GM21717 (cell line): Measurements from ENCODE around the gene NAA30.

Experiments
- ATAC-seq: cut with Tn5 transposase; IDR thresholded peaks from one replicate; pipeline ENCODE4 v1.9.1; 2021; ENCODE audit warnings: mild to moderate bottlenecking, moderate library complexity; ENCODE audit not compliant: unreplicated experiment

The NAA30 gene

DNA sequence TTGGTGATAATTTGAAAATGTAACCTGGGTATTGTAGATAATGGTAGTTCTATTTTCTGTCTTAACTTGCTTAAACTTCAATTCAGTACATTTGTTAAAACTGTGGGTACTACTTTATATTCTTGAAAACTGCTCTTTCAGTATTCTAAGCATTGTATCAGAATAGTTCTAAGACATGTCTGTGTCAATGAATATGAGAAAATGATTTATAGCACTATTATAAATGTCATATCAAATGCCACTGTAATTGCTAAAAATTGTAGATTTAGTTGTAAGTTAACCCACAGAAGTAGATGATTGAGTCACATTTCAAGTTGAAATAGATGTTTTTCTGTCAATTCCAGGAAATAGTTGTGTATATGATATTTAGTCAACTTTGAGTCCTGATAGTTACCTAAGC is 2.4 kb downstream of the NAA30 start:
- ATAC-seq = no peak

DNA sequence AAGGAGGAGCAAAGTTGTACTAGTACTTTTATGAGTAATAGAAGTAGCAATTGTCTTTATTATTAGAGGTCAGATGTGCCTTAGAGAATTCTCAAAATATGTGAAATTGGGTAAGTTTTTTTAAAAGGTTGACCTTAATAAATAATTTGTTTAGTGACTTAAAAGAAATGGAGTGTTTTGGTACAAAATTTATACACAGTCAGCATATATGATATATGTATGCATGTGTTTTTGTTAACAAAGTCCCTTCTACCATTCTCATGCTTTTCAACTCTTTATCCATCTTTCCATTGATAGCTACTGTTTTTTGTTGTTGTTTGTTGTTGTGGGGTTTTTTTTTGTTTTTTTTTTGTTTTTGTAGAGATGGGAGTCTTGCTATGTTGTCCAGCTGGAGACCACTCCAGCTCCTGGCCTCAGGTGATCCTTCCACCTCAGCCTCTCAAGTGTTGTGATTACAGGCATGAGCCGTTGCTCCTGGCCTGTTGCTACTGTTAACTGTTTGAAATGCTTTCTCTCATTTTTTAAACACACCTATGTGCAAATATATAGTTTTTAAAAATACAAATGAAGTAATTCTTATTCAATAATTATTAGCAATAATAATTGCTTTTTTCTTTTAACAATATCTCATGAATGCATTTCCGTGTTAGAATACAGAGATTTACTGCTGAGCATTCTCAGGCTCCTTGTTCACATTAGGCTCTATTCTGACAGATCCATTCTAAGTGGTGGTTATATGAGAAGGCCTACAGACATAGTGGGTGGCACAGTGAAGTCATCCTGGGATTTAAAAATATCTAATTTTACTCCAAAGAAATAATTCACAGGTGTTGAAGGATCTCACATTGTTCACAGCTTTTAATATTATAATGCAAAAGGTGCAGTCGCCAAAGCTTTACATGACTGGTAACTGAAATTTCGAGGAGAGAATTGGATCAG is 10.4 kb downstream of the NAA30 start:
- no peak for ATAC-seq

DNA sequence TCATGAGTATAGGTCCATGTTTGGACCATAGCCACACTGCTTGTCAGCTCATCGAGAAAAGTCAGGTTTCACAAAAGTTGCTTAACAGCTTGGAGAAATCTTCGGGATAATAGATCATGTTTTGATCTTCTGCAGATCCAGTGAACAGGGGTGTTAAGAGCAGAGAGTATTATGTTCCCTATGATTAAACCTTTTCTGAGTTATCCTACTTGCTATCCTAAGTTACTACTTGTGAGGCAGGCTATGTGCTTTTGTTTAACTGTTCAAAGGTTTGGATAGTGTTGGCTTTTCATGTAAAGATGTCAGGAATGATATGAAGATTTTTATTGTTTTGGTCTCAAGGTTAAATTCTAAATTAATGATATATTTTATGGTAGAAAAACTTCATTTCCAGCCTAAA is 11.1 kb downstream of the NAA30 start:
- ATAC-seq = no peak

DNA sequence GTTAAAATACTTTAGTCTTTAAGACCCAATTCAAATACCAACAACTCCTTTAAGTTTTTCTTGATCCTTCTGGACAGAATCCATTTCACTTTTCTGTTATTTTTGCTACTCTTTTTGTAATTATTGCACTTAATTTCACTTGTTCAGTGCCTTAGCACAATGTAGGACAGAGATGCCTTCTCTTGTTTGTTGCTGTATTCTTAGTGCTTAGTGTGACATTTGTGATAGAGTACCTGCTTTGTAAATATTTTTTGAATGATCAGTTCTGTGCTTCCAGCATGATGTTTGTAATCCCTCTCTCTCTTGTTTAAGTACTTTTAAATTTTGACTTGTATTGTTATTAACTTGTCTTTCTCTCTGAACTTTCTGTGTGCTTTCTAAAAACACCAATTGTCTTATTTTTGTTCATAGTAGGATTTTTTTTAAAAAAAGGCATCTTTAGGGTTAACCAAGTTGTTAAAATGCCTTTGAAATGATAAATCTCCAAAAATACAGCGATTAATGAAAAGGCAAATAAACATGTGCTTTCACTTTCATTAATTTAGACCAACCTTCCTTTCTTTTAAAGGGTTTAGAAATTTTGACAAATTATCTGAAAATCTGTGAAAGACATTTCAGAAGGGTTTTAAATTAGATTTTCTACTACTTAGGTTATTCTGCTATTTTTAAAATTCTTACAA is 11.9 kb downstream of the NAA30 start:
- no peak for ATAC-seq

DNA sequence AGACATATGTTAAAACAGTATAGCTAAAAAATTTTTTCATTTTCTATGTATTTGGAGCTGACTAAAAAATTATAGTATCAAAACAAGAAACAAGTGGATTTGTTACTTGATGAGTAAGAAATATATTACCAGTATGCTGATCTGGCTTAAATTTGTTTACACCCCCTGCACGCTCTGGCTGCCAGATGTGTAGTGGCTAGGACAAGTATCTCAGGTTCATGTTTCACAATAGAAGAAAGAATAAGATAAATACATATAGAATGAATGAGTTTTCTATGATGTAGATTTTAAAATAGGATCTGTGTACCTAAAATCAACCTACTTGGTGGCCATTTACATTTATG is 13.1 kb downstream of the NAA30 start:
- ATAC-seq = no peak

DNA sequence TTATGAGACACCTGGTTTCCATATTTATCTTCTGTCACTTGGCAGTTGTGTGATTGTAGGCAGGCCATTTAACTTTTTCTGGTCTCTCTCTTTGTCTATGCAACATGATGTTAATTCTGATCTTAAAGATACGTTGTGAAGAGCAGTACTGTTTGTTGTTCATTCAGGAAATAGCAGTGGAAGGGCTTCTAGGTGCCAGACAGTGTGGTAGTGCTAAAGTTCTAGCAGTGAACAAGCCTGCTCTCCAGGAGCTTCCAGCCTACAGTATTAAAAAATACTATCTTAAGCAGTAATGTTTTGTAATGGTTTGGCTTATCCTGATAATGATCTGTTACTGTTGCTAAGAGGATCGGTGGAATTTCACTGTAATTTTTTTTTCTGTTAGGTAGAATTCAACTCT is 15.2 kb downstream of the NAA30 start:
- no peak for ATAC-seq

DNA sequence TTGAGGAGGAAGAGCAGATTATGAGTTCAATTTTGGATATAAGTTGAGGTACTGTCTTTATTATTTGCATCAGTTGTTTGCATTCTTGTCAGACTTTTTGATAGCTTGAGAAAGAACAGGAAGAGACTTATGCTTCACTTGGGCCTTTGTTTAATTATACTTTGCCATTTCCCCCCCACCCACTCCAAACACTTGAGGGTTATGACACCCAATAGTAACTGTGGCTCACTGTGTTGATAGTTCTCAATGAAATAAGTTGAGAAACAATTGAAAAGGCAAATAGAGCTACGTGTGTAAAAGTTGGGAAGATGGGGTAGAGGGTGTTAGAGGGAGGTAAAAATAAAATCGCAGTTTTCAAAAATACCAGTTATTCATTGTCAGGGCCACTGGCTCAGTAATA is 17.7 kb downstream of the NAA30 start:
- no peak for ATAC-seq

DNA sequence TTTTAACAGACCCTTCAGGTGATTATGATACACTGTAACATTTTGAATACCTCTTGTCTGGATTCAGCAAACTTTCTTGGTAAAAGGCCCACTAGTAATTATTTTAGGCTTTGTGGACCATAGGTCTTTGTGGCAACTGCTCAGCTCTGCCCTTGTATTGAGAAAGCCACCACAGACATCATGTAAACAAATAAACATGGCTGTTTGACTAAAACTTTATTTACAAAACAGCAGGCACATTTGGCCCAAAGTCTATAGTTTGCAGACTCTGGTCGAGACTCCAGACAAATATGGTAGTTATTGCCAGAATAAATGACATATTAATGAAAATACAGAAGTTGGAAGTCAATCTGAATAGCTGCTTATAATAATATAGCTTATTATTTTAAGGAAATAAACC is 18.2 kb downstream of the NAA30 start:
- no peak for ATAC-seq

DNA sequence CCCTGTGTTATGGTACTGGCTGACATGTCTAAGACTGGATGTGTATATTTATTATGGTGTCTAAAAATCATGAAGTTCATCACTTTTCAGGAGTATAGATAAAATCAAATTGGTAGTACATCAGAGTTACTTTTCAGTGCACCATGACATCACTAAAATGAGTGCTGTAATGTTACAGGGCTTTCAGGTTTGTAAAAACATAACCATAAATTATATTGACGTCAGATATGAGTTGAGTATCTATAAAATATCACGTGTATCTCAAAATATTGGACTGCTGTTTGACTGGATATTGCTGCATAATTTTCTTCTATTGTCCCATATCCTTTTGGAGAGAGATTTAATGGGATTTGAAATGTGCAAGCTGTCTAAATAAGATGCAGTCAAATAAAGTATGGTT is 22.0 kb downstream of the NAA30 start:
- no peak for ATAC-seq

DNA sequence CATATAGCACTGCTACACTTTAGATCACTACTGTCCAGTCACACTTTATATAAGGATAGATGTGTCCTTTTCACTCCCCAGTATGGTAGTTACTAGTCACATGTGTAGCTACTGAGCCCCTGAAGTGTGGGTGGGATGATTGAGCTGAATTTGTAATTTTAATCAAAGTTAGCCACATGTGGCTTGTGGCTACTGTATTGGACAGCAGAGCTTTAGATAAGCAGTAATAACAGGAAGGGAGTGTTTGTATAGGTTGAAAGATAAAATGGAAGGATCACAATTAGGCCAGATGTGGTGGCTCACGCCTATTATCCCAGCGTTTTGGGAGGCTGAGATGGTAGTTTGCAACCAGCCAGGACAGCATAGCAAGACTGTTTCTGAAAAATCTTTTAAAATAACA is 23.5 kb downstream of the NAA30 start:
- no peak for ATAC-seq

DNA sequence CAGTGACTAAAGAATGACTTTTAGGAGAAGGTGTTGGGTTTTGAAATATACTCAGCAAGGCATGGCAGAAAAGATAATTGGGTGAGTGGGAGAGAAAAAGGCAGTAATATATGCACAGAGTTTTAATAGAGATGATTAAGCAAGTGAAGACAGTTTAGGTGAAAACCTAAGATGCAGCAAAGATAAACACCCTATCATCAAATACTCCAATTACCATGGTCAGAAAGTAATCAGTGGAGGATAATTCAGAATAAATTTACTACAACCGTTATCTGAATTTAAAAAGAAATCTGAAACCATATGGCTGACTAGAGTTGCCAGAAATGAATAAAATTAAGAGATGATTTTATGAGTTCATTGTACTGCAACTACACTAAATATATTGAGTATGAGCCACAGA is 26.8 kb downstream of the NAA30 start:
- ATAC-seq = no peak

DNA sequence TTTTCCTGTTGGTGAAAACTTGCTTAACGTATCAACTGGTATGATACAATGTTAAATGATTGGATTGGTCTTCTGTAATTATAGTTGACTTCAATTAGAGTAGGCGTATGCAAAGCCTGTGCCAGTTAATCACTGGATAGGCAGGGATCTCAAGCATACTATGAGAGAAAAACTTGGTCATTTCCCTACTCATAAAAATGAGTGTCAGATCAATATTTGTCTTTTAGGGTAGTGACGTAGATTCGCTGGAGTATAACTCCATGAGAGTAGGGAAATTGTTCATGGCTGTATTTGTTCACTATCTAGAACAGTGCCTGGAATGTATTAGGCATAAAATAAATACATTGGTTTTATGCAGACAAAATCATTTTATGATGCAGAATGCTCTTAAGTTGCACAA is 28.6 kb downstream of the NAA30 start:
- no peak for ATAC-seq

DNA sequence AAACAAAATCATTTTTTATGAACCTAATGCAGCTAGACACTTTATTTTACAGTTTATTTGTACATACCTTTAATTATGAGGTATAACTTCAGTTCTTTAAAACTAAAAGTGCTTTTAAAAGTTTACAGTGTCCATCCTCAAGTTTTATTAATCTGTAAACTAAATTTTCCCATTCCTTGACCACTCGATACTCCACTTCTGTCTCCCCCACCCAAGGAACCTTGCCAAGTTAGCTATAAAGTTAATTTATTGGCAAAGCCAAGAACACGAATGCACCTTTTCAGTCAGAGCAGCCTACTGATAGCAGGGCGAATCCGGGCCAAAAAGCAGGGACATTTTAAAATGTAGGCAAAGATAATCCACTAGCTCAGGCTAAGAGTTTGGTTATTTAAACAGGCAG is 29.6 kb downstream of the NAA30 start:
- ATAC-seq = no peak

DNA sequence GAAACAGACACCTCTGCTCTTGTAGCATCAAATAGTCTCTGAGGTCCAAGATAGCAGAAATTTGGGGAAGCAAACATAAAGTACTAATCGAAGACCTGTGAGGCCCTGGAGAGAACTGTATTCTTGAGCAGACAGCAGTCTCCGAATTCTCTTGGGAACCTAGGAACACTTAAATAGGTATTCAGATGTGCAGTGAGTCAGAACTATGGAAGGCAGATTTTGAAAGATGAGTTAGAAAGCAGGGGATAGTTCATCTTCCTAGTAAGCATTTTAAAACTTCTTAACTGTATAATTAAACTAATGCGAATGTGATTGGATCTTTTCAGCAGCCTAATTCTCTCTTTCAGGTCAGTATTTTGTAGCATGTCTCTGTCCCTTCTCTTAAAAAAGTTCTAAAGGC is 30.6 kb downstream of the NAA30 start:
- no peak for ATAC-seq

DNA sequence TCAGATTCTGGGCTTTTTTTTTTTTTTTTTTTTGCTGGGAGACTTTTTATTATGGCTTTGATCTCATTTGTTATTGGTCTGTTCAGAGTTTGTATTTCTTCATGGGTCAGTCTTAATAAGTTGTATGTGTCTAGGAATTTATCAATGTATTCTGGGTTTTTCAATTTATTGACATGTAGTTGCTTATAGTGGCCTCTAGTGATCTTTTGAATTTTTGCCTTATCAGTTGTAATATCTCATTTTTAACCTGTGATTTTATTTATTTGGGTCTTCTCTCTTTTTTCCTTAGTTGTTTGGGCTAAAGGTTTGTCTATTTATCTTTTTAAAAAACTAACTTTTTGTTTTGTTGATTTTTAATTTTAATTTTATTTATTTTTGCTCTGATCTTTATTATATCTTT is 45.5 kb downstream of the NAA30 start:
- ATAC-seq = no peak

DNA sequence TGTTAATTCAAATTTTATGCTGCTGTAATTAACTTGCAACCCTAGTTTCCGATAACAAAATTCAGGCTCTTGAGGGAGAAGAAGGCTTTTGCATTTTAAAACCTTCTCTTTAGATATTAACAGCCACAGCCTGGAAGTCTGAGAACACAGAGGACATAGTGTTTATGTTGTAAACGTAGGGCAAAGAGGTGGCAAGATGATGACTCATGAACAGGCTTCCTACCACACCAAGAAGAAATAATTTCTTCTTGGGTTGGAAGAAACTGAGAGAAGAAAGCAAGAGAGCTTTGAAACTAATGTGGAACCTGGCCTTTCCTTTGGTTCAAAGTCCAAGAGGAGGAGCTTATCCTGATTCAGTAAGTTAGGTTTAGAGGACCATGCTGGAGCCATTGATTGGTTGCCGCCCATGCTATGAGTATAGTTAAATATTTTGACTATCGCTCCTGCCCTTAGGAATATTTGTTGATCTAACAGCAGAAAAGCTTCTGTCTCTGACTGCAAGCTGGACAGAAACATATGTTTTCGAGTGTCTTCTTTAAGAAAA is 71.5 kb downstream of the NAA30 start:
- no peak for ATAC-seq

DNA sequence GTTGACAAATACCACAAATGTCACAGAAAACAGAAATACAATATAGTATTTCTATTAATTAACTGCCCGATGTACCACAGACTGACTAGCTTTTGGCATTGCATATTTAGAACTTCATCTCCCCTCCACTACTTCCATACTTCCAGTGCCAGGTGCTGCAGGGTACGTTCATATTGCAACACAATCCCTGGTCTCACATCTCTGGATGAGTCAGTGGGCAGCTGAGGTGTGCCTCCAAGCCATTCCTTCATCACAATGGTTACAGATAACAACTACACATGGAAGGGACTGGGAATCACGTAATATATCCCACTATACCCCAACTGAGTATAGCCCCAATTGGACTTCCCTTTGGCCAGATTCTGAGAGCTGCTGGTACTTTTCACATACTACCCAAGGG is 72.2 kb downstream of the NAA30 start:
- ATAC-seq = no peak

DNA sequence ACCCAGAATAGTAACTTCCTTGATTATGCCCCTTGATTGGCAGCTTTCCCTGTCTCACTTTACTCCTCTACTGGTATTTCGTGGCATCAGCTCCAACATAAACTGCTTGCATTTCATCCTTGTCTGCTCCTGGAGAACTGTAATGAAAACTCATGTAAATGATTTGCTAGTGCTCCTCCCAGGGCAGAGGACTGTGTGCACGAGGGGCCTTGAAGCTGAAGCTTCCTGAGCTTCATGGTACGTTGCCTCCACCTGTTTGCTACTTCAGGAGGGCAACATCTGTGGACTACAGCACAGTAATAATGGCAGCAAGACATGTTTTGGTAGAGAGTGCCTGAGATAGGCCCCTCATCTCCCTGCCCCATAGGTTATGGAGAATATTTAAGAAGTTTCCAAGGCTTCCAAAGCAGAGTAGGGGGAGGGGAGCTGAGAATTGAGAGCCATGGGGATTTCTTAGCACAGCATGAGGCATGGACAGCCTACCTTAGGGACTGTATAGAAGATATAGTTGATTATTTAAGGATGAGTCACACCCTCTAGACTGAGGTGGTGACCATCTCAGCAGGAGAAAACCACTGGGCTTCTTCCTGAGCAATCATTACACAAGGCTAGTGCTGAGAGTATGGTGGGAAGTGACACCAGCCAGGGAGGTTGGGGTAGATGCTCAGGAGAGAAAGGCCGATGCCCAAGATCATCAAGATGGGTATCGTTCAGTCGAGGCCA is 73.8 kb downstream of the NAA30 start:
- ATAC-seq = peak; percentile 58
